ENCODE measurements around the gene SMAD1.
"Not testable (repeated sequence)": the region's sequence is repeated elsewhere in the genome, so short reads cannot be mapped to it uniquely, and the experiment has no call there.

Gene SMAD1

DNA sequence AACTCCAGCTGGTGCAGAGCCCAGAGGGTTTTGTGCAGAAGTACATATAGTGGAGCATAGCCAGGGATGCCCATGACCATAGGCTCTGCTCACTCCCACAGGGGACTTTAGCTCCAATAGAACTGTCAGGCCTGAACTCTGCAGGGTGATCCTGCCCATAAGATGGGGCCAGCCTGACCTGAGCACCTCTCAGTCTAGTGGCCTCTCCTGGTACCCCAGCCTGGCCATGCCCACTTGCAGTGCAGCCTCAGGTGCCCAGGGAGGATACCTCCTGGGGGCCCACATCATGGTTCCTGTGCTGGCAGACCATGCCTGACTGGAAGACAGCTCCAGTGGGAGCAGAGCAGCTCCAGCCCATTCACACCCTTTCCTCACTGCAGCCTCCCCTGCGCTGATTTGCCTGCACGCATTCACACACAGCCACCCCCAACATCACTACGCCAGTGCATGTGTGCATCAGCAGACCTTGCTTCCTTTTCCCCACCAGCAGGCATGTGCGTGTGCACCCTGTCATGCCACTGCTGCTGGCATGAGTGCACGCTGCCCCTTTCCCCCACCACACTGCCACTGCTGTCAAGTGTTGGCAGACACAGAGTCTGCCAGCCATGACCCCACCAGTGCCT, 84.5 kb downstream of the SMAD1 start:
- DNase-seq = no peak

GRCh38 chr4:145566768-145567167, 85.1 kb downstream of the SMAD1 start:
- DNase-seq = no peak

DNA sequence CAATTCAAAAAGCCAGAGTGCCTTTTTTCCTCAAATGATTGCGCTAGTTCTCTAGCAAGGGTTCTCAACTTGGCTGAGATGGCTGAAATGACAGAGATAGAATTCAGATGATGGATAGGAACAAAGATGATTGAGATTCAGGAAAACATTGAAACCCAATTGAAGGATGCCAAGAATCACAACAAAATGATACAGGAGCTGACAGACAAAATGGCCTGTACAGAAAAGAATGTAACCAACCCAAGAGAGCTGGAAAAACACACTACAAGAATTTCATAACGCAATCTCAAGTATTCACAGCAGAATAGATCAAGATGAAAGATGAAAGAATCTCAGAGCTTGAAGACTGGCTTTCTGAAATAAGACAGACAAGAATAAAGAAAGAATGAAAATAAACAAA, 85.9 kb downstream of the SMAD1 start:
- DNase-seq = no peak

- not testable (repeated sequence) for DNase-seq
Measured at GRCh38 chr4:145574546-145574945, 92.9 kb downstream of the SMAD1 start.

GRCh38 chr4:145580906-145581305, 99.3 kb downstream of the SMAD1 start:
- no peak for DNase-seq

DNA sequence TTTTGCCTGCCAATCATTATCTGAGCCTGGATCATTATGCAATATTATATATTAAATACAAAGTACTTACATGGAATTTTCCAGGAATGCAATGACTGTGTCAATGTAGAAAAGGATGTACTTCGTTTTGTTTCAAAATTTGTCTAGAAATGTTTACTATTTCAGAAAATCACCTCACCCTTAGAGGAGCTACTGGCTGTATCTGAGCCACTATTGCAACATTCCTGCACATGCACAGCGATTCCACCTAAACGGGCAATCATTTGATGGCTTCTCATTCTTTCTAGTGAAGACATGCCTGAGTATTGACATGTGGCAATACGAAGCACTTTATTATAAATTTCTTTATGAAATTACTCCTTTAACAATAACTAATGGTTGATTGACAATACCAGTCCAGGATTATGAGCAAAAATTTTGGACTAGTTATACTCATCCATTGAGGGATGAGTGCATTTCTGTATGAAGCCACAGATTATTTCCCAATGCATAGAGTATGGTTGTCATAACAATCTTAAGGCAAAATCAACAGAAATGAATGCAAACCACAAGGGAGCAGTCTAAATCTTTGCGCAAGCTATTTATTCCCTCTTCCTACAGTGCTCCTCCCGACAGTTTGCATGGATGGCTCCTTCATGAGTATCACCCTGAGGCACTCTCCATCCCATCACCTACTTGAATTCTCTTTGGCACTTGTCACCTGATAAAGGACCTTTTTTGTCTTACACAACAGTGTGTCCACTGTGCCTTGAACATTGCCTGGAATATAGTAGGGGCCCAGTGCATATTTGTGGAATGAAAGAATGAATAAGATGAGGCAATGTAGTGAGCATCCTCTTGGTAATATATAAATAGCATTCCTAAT, 101.8 kb downstream of the SMAD1 start:
- no peak for DNase-seq

- DNase-seq = no peak
Measured at GRCh38 chr4:145587088-145587754, 105.6 kb downstream of the SMAD1 start.

DNA sequence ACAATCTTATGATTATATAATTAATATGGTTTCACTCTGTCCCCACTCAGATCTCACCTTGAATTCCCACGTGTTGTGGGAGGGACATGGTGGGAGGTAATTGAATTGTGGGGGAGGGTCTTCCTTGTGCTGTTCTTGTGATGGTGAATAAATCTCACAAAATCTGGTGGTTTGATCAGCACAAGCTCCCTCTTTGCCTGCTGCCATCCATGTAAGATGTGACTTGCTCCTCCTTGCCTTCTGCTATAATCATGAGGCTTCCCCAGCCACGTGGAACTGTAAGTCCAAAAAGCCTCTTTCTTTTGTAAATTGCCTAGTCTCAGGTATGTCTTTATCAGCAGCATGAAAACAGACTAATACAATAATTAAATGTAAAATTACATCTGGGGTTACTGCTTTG, 107.7 kb downstream of the SMAD1 start:
- DNase-seq = not testable (repeated sequence)

- DNase-seq = no peak
Measured at GRCh38 chr4:145589916-145590702, 108.5 kb downstream of the SMAD1 start.

GRCh38 chr4:145602129-145602760, 120.6 kb downstream of the SMAD1 start:
- no peak for DNase-seq

GRCh38 chr4:145605941-145606340, 124.3 kb downstream of the SMAD1 start:
- no peak for DNase-seq

All from activated CD8-positive, alpha-beta memory T cell treated with anti-CD3 and anti-CD28 coated beads, Interleukin-2, amount 50 U/mL, for 48 hours (primary cell).